ENCODE results near the gene ARHGAP27. TPM values are rescaled to one million over a fixed set of nuclear protein-coding genes. Genes with fewer than 3 reads are reported as not detected.

ARHGAP27 gene
- total RNA-seq, 5 donors from 2014 or later (not counting 1 experiment from before 2014, with no cell fraction given): 56.4 to 120 (median 113) TPM

DNA sequence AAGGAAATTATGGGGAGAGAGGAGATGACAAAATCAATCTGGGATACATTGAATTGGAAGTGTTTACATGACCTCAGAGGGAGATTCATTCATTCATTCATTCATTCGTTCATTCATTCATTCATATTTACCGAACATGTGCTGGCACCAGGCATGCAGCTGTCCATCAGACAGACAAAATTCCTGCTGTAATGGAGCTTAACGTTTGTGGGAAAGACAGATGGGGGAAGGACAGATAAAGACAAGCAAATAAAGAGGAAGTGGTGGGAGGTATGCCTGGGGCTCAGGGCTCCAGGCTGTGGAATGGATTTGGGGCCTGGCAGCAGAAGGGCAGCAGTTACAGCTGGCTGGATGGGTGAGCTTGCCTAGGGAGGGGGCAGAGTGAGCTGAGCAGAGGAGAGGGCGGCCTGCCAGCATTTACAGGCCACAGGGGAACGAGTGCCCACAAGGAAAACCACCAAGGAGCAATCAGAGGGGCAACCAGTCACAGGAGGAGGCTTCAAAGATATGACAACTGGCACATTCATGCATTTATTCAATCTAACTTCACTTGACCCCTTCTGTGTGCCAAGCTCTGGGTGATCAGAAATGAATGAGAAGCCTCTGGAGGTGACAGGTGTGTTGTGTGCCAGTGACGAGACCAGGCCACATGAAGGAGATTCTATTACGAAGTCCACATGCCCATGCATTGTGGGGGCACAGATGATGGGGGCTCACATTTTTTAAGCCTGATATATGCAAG, 48.5 kb downstream of the ARHGAP27 start:
- H3K9me3 Mint-ChIP-seq: no peaks in the 10 kb centered on the region
- H3K27me3 Mint-ChIP-seq: peaks cover 0 to 13% of the 10 kb centered on the region in 2 donors
- Histone ChIP-seq H3K27me3 (replicated peaks in 1 of 2; ENCODE audit: control insufficient read depth in 2 of 2, extremely low read depth in 1 of 2, insufficient read depth in 2 of 2, low read length in 1 of 2) (peaks cover 0 to 24% of the 10 kb centered on the region in 2 experiments), H3K9me3 (no peaks in the 10 kb centered on the region), H3K4me1 (ENCODE audit: control insufficient read depth in 1 of 2, extremely low read depth in 1 of 2, insufficient read depth in 2 of 2, low read length in 2 of 2) (peaks cover 4 to 18% of the 10 kb centered on the region in 2 experiments), H3K27ac (ENCODE audit: low read length) (no peak overlapping the region), H3K36me3 (ENCODE audit: control insufficient read depth in 2 of 2, extremely low read depth in 1 of 2, insufficient read depth in 1 of 2, low read length in 1 of 2) (no peaks in the 10 kb centered on the region), H3K4me3 (ENCODE audit: control insufficient read depth in 1 of 2, extremely low read depth in 1 of 2, low read length in 1 of 2) (no peak overlapping the region)
- ChIA-PET CTCF (interaction anchor here (0.6 to 2.5 kb wide), 8 partner anchors 81 to 149 kb away, joined by 3 to 57 read pairs (median 4); no protein-coding TSS in a partner anchor), POLR2A (no interaction called here)
- no peaks in the 10 kb centered on the region for H3K36me3 Mint-ChIP-seq
- ATAC-seq (replicated peaks in 1 of 4) (no peak), DNase-seq (no peak)
- no peak overlapping the region for H3K27ac Mint-ChIP-seq
- H3K4me1 Mint-ChIP-seq: peaks cover 7 to 21% (median 13%) of the 10 kb centered on the region in 3 donors
- H3K4me3 Mint-ChIP-seq: no peak overlapping the region
- 60% methylated on average over 3 of the region's 7 CpGs for WGBS (ENCODE audit: insufficient coverage)

DNA sequence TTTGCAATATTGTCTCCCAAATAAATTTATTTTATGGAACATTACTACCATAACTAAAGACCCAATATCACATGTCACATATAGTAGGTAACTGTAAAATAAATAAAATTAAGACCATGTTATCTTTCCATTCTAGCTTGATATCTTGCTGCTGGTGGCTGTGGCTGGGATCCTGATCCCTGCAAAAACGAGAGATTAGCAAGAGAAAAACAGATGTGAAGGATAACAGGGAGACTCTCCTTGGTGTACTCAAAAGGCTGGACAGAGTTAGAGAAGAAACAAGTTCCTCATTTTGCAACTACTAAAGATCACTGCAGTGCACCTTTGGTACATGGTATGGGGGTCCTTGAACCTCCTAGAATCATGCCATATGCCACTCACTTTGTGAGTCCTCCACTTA, 49.7 kb downstream of the ARHGAP27 start:
- H3K27ac ChIP-seq (ENCODE audit: low read length): no peak overlapping the region
- H3K27me3 ChIP-seq (replicated peaks in 1 of 2; ENCODE audit: control insufficient read depth in 2 of 2, extremely low read depth in 1 of 2, insufficient read depth in 2 of 2, low read length in 1 of 2): peaks cover 0 to 13% of the 10 kb centered on the region in 2 experiments
- WGBS (ENCODE audit: insufficient coverage): no CpG with 5 or more reads among the region's 1 CpG
- Mint-ChIP-seq H3K4me3 (no peak overlapping the region), H3K4me1 (peaks cover 3 to 9% (median 3%) of the 10 kb centered on the region in 3 donors), H3K27ac (no peak overlapping the region), H3K27me3 (peaks cover 5 to 8% of the 10 kb centered on the region in 2 donors), H3K36me3 (no peaks in the 10 kb centered on the region), H3K9me3 (no peaks in the 10 kb centered on the region)
- no peaks in the 10 kb centered on the region for H3K36me3 ChIP-seq (ENCODE audit: control insufficient read depth in 2 of 2, extremely low read depth in 1 of 2, insufficient read depth in 1 of 2, low read length in 1 of 2)
- ATAC-seq (replicated peaks in 1 of 4): no peak
- H3K4me3 ChIP-seq (ENCODE audit: control insufficient read depth in 1 of 2, extremely low read depth in 1 of 2, low read length in 1 of 2): no peak overlapping the region
- H3K9me3 ChIP-seq: no peaks in the 10 kb centered on the region
- ChIA-PET POLR2A (no interaction called here), CTCF (interaction anchor here in 1 of 2 donors (3.2 kb wide), 1 partner anchor 105 kb away, joined by 9 read pairs; no protein-coding TSS in a partner anchor)
- H3K4me1 ChIP-seq (ENCODE audit: control insufficient read depth in 1 of 2, extremely low read depth in 1 of 2, insufficient read depth in 2 of 2, low read length in 2 of 2): peaks cover 0 to 7% of the 10 kb centered on the region in 2 experiments
- no peak for DNase-seq

DNA sequence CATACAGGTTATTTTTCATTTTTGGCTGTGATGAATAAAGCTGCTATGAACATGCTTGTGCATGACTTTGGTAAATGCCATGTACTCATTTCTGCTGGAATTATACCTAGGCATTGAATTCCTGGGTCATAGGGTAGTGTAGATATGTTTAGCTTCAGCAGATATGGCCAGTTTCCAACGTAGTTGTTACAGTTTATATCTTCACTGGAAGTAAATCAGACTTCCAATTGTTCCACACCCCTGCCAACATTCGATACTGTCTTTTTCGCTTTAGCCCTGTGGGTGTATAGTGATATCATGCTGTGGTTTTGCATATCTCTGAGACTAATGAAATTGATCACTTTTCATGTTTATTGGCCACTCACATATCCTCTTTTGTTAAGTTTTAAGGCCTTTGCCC, 50.4 kb downstream of the ARHGAP27 start:
- Mint-ChIP-seq H3K9me3 (no peaks in the 10 kb centered on the region), H3K4me1 (peaks cover 3 to 7% (median 3%) of the 10 kb centered on the region in 3 donors), H3K27ac (no peak overlapping the region), H3K27me3 (peaks cover 3 to 5% of the 10 kb centered on the region in 2 donors), H3K4me3 (no peak overlapping the region), H3K36me3 (no peaks in the 10 kb centered on the region)
- POLR2A ChIA-PET: no interaction called here
- no peaks in the 10 kb centered on the region for H3K9me3 ChIP-seq
- H3K4me1 ChIP-seq (ENCODE audit: control insufficient read depth in 1 of 2, extremely low read depth in 1 of 2, insufficient read depth in 2 of 2, low read length in 2 of 2): peaks cover 0 to 7% of the 10 kb centered on the region in 2 experiments
- CTCF ChIA-PET: interaction anchor here in 1 of 2 donors (3.2 kb wide), 1 partner anchor 104 kb away, joined by 9 read pairs; no protein-coding TSS in a partner anchor
- no peak overlapping the region for H3K4me3 ChIP-seq (ENCODE audit: control insufficient read depth in 1 of 2, extremely low read depth in 1 of 2, low read length in 1 of 2)
- ATAC-seq (replicated peaks in 1 of 4) (no peak), DNase-seq (no peak)
- H3K36me3 ChIP-seq (ENCODE audit: control insufficient read depth in 2 of 2, extremely low read depth in 1 of 2, insufficient read depth in 1 of 2, low read length in 1 of 2): no peaks in the 10 kb centered on the region
- peaks cover 0 to 10% of the 10 kb centered on the region in 2 experiments for H3K27me3 ChIP-seq (replicated peaks in 1 of 2; ENCODE audit: control insufficient read depth in 2 of 2, extremely low read depth in 1 of 2, insufficient read depth in 2 of 2, low read length in 1 of 2)
- no peak overlapping the region for H3K27ac ChIP-seq (ENCODE audit: low read length)
- no CpG with 5 or more reads among the region's 3 CpGs for WGBS (ENCODE audit: insufficient coverage)

DNA sequence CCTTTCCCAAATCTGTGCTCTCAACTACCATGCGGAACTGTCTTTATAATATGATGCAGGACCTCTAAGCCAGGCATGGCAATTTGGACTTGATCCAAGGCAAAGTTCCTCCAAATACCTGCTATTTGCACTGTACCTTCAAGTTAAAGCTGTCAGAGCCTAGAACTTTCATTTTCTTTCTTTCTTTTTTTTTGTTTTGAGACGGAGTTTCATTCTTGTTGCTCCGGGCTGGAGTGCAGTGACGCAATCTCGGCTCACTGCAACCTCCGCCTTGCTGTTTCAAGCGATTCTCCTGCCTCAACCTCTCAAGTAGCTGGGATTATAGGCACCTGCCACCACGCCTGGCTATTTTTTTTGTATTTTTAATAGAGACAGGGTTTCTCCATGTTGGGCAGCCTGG, 51.7 kb downstream of the ARHGAP27 start:
- CTCF ChIA-PET: interaction anchor here in 1 of 2 donors (3.2 kb wide), 1 partner anchor 103 kb away, joined by 9 read pairs; no protein-coding TSS in a partner anchor
- Mint-ChIP-seq H3K4me1 (peaks cover 3 to 7% (median 3%) of the 10 kb centered on the region in 3 donors), H3K9me3 (no peaks in the 10 kb centered on the region), H3K27ac (no peak overlapping the region), H3K27me3 (peaks cover 3 to 5% of the 10 kb centered on the region in 2 donors), H3K36me3 (no peaks in the 10 kb centered on the region), H3K4me3 (no peak overlapping the region)
- no peaks in the 10 kb centered on the region for H3K36me3 ChIP-seq (ENCODE audit: control insufficient read depth in 2 of 2, extremely low read depth in 1 of 2, insufficient read depth in 1 of 2, low read length in 1 of 2)
- H3K4me1 ChIP-seq (ENCODE audit: control insufficient read depth in 1 of 2, extremely low read depth in 1 of 2, insufficient read depth in 2 of 2, low read length in 2 of 2): peaks cover 0 to 7% of the 10 kb centered on the region in 2 experiments
- ATAC-seq (replicated peaks in 1 of 4): no peak
- H3K27ac ChIP-seq (ENCODE audit: low read length): no peak overlapping the region
- POLR2A ChIA-PET: no interaction called here
- WGBS (ENCODE audit: insufficient coverage): 75% methylated on average over 4 of the region's 8 CpGs
- H3K4me3 ChIP-seq (ENCODE audit: control insufficient read depth in 1 of 2, extremely low read depth in 1 of 2, low read length in 1 of 2): no peak overlapping the region
- no peak for DNase-seq
- H3K9me3 ChIP-seq: no peaks in the 10 kb centered on the region
- H3K27me3 ChIP-seq (replicated peaks in 1 of 2; ENCODE audit: control insufficient read depth in 2 of 2, extremely low read depth in 1 of 2, insufficient read depth in 2 of 2, low read length in 1 of 2): peaks cover 0 to 8% of the 10 kb centered on the region in 2 experiments

DNA sequence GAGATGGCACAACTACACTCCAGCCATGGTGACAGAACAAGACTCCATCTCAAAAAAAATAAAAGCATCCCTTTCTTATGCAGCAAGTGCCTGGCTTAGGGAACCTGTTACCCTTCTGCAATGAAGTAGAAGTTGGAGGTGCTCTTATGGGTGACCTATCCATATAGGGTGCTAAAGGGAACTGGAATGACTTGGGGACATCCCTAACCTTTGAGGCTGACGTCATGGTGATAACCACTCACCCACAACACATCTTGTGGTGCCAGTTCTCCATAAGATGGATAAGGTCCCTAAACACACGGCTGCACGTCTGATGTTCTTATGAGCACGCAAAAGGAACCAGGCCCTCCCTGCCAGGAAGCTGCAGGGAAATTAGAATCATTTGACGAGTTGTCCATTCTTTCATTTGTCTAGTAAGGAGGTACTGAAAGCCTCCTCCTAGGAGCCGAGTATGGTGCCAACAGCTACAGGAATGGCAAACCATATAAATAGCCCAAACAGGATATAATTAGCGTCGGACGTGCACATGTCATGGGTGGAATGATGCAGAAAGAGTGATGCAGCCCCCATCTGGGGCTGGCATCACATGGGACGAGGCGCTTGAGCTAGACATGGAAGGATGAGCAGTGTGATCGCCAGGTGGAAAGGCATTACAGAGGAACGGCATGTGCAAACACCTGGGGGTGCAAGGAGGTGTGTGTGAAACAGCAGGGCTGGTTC, 52.5 kb downstream of the ARHGAP27 start:
- ATAC-seq (replicated peaks in 1 of 4) (no peak), DNase-seq (no peak)
- H3K9me3 ChIP-seq: no peaks in the 10 kb centered on the region
- H3K4me1 Mint-ChIP-seq: peaks cover 0 to under 1% (median 0%) of the 10 kb centered on the region in 3 donors
- ChIA-PET CTCF (interaction anchor here (0.6 to 3.2 kb wide), 2 partner anchors 102 to 187 kb away, joined by 3 to 9 read pairs; no protein-coding TSS in a partner anchor), POLR2A (no interaction called here)
- H3K27me3 ChIP-seq (replicated peaks in 1 of 2; ENCODE audit: control insufficient read depth in 2 of 2, extremely low read depth in 1 of 2, insufficient read depth in 2 of 2, low read length in 1 of 2): peaks cover 0 to 5% of the 10 kb centered on the region in 2 experiments
- no peaks in the 10 kb centered on the region for H3K36me3 ChIP-seq (ENCODE audit: control insufficient read depth in 2 of 2, extremely low read depth in 1 of 2, insufficient read depth in 1 of 2, low read length in 1 of 2)
- H3K36me3 Mint-ChIP-seq: no peaks in the 10 kb centered on the region
- peaks cover 3 to 5% of the 10 kb centered on the region in 2 donors for H3K27me3 Mint-ChIP-seq
- H3K9me3 Mint-ChIP-seq: no peaks in the 10 kb centered on the region
- no peak overlapping the region for H3K27ac Mint-ChIP-seq
- 84% methylated on average over 9 of the region's 13 CpGs for WGBS (ENCODE audit: insufficient coverage)
- H3K27ac ChIP-seq (ENCODE audit: low read length): no peak overlapping the region
- H3K4me3 ChIP-seq (ENCODE audit: control insufficient read depth in 1 of 2, extremely low read depth in 1 of 2, low read length in 1 of 2): no peak overlapping the region
- no peak overlapping the region for H3K4me3 Mint-ChIP-seq
- H3K4me1 ChIP-seq (ENCODE audit: control insufficient read depth in 1 of 2, extremely low read depth in 1 of 2, insufficient read depth in 2 of 2, low read length in 2 of 2): peaks cover 0 to 2% of the 10 kb centered on the region in 2 experiments

DNA sequence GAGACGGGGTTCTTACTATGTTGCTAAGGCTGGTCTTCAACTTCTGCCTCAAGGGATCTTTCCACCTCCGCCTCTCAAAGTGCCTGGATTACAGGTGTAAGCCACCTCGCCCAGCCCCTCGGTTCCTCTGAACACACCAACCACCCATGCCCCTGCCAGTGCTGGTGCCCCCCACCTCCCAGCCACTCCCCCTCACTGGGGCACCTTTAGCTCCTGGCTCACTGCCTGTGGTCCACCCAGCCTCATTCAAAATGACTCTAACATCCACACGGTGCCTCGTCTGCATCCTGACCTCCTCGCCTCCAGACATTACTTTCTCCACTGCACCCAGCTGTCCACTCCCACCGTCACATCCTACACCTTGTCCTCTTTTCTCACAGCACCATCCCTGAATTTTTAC, 55.3 kb downstream of the ARHGAP27 start:
- ChIA-PET CTCF (no interaction called here), POLR2A (interaction anchor here in 1 of 2 donors (0.5 to 0.6 kb wide), 2 partner anchors 60 to 82 kb away, joined by 3 to 4 read pairs; no protein-coding TSS in a partner anchor)
- Histone ChIP-seq H3K36me3 (ENCODE audit: control insufficient read depth in 2 of 2, extremely low read depth in 1 of 2, insufficient read depth in 1 of 2, low read length in 1 of 2) (no peaks in the 10 kb centered on the region), H3K4me1 (ENCODE audit: control insufficient read depth in 1 of 2, extremely low read depth in 1 of 2, insufficient read depth in 2 of 2, low read length in 2 of 2) (no peaks in the 10 kb centered on the region), H3K9me3 (no peaks in the 10 kb centered on the region), H3K4me3 (ENCODE audit: control insufficient read depth in 1 of 2, extremely low read depth in 1 of 2, low read length in 1 of 2) (no peak overlapping the region), H3K27me3 (replicated peaks in 1 of 2; ENCODE audit: control insufficient read depth in 2 of 2, extremely low read depth in 1 of 2, insufficient read depth in 2 of 2, low read length in 1 of 2) (peaks cover 0 to 2% of the 10 kb centered on the region in 2 experiments), H3K27ac (ENCODE audit: low read length) (no peak overlapping the region)
- Mint-ChIP-seq H3K4me1 (peaks cover 0 to 2% (median under 1%) of the 10 kb centered on the region in 3 donors), H3K9me3 (no peaks in the 10 kb centered on the region), H3K27ac (no peak overlapping the region), H3K27me3 (peaks cover 5 to 6% of the 10 kb centered on the region in 2 donors), H3K36me3 (no peaks in the 10 kb centered on the region), H3K4me3 (no peak overlapping the region)
- no peak for ATAC-seq (replicated peaks in 1 of 4)
- DNase-seq: no peak
- WGBS (ENCODE audit: insufficient coverage): 86% methylated on average over 7 of the region's 8 CpGs
